H1 (cell line): ENCODE data around the gene WWC1. TPM values are rescaled to one million over a fixed set of nuclear protein-coding genes. Genes with fewer than 3 reads are reported as not detected.

Experiments used
- CTCF ChIA-PET: fragments of 300-600 bp; sonication (Branson Sonifier 250); formaldehyde crosslinking; loops from one replicate; lab custom pipeline; 2021; ENCODE audit not compliant: partially characterized antibody; lab: Charles Lee
- POLR2A ChIA-PET: fragments of 300-600 bp; sonication (Branson Sonifier 250); formaldehyde crosslinking; loops from one replicate; lab custom pipeline; 2021; ENCODE audit warnings: inconsistent platforms; ENCODE audit not compliant: partially characterized antibody; lab: Charles Lee
- DNase-seq, 2 experiments: peaks; one replicate each; pipeline versions ENCODE4 v3.0.0 to v3.0.0-alpha.2; 2010 to 2022; ENCODE audit warnings: low spot score in 2 of 2, low read depth in 1 of 2, mixed read lengths in 1 of 2
- FAIRE-seq: peaks from 2 replicates; lab custom pipeline; 2011; peaks lifted over from hg19 to GRCh38; lab: Jason Lieb, UNC
- H2AFZ ChIP-seq: 2 replicates; pipeline ENCODE4 v1.8.1; 2012; ENCODE audit warnings: low read length, inconsistent platforms
- H2AK5ac ChIP-seq: 2 replicates; pipeline ENCODE4 v1.6.1; 2013; ENCODE audit warnings: low read depth, low read length
- H2BK120ac ChIP-seq: replicated peaks from 2 replicates; pipeline ENCODE3; 2013; ENCODE audit warnings: low read depth, low read length, inconsistent platforms
- H2BK12ac ChIP-seq: 2 replicates; pipeline ENCODE4 v1.6.1; 2013; ENCODE audit warnings: low read depth, low read length
- H2BK15ac ChIP-seq: 2 replicates; pipeline ENCODE4 v1.6.1; 2013; ENCODE audit warnings: low read length
- H2BK20ac ChIP-seq: 2 replicates; pipeline ENCODE4 v1.6.1; 2013; ENCODE audit warnings: low read length
- H2BK5ac ChIP-seq: 2 replicates; pipeline ENCODE4 v1.6.1; 2013; ENCODE audit warnings: low read depth, low read length
- H3K14ac ChIP-seq: 2 replicates; pipeline ENCODE4 v1.6.1; 2013; ENCODE audit warnings: inconsistent platforms; ENCODE audit not compliant: insufficient read length
- H3K18ac ChIP-seq: 2 replicates; pipeline ENCODE4 v1.6.1; 2013; ENCODE audit warnings: low read length; ENCODE audit errors: extremely low read depth
- H3K23ac ChIP-seq: 2 replicates; pipeline ENCODE4 v1.6.1; 2013; ENCODE audit warnings: inconsistent platforms; ENCODE audit not compliant: insufficient read length
- H3K23me2 ChIP-seq: 2 replicates; pipeline ENCODE4 v1.6.1; 2013; ENCODE audit warnings: low read depth, low read length
- H3K27ac ChIP-seq: 2 replicates; pipeline ENCODE4 v1.6.1; 2011; ENCODE audit warnings: low read depth, low read length, inconsistent platforms
- H3K27me3 ChIP-seq, 4 experiments: replicated peaks in 1 of 4; 1 replicate in 1 of 4; 2 replicates in 3 of 4; pipeline versions ENCODE4 v1.6.1 to v1.8.1; 2011 to 2013; ENCODE audit warnings: low read length in 3 of 4, mild to moderate bottlenecking in 3 of 4, inconsistent platforms in 2 of 4, mixed read lengths in 2 of 4, moderate library complexity in 1 of 4; ENCODE audit not compliant: control insufficient read depth in 3 of 4, insufficient read depth in 3 of 4; ENCODE audit errors: extremely low read depth in 1 of 4
- H3K36me3 ChIP-seq, 4 experiments: 2 replicates each; pipeline versions ENCODE4 v1.6.1 to v1.8.1; 2011 to 2013; ENCODE audit warnings: mild to moderate bottlenecking in 4 of 4, low read length in 3 of 4, moderate library complexity in 2 of 4, control low read depth in 1 of 4, inconsistent platforms in 1 of 4; ENCODE audit not compliant: insufficient read depth in 4 of 4, control insufficient read depth in 2 of 4
- H3K4ac ChIP-seq: replicated peaks from 2 replicates; pipeline ENCODE3; 2013; ENCODE audit warnings: low read length, low read depth, mixed read lengths, inconsistent platforms; ENCODE audit not compliant: insufficient read length
- H3K4me1 ChIP-seq, 4 experiments: replicated peaks in 1 of 4; 1 replicate in 1 of 4; 2 replicates in 3 of 4; pipeline versions ENCODE4 v1.6.1 to v1.8.1; 2011 to 2013; ENCODE audit warnings: low read length in 3 of 4, inconsistent platforms in 2 of 4, mixed read lengths in 1 of 4; ENCODE audit not compliant: insufficient read depth in 4 of 4, control insufficient read depth in 3 of 4
- H3K4me2 ChIP-seq, 2 experiments: 2 replicates each; pipeline versions ENCODE4 v1.6.1 to v1.8.1; 2011 to 2013; ENCODE audit warnings: low read depth in 2 of 2, low read length in 2 of 2, control low read depth in 1 of 2, inconsistent platforms in 1 of 2, mild to moderate bottlenecking in 1 of 2; ENCODE audit not compliant: insufficient read depth in 1 of 2
- H3K4me3 ChIP-seq, 4 experiments: fragments of 200-600, 300-600 bp in 1 of 4; sonication (generic), shearing (Covaris generic), sonication (Bioruptor Twin) in 1 of 4; 2 replicates each; pipeline versions ENCODE4 v1.5.1 to v1.8.1; 2011 to 2016; ENCODE audit warnings: low read length in 4 of 4, low read depth in 3 of 4, control low read depth in 2 of 4, inconsistent platforms in 2 of 4, mild to moderate bottlenecking in 2 of 4, mixed read lengths in 1 of 4, moderate library complexity in 1 of 4; ENCODE audit not compliant: insufficient read depth in 2 of 4; ENCODE audit errors: extremely low read depth in 1 of 4
- H3K56ac ChIP-seq: replicated peaks from 2 replicates; pipeline ENCODE3; 2013; ENCODE audit warnings: low read depth, mild to moderate bottlenecking, mixed read lengths, low read length, inconsistent platforms; ENCODE audit not compliant: insufficient read length
- H3K79me1 ChIP-seq: 2 replicates; pipeline ENCODE4 v1.6.1; 2013; ENCODE audit warnings: low read depth, low read length, control low read depth
- H3K79me2 ChIP-seq, 2 experiments: 2 replicates each; pipeline versions ENCODE4 v1.6.1 to v1.8.1; 2012 to 2013; ENCODE audit warnings: low read length in 2 of 2, mild to moderate bottlenecking in 2 of 2, inconsistent platforms in 1 of 2; ENCODE audit not compliant: insufficient read depth in 2 of 2, control insufficient read depth in 1 of 2
- H3K9ac ChIP-seq, 4 experiments: replicated peaks in 1 of 4; 1 replicate in 1 of 4; 2 replicates in 3 of 4; pipeline versions ENCODE4 v1.6.1 to v1.8.1; 2011 to 2013; ENCODE audit warnings: low read depth in 3 of 4, low read length in 3 of 4, control low read depth in 2 of 4, mild to moderate bottlenecking in 2 of 4, moderate library complexity in 2 of 4, inconsistent platforms in 1 of 4; ENCODE audit errors: extremely low read depth in 1 of 4
- H3K9me3 ChIP-seq, 2 experiments: 2 replicates each; pipeline versions ENCODE4 v1.6.1 to v1.8.1; 2012 to 2013; ENCODE audit warnings: mild to moderate bottlenecking in 2 of 2, moderate library complexity in 2 of 2, control low read depth in 1 of 2, inconsistent platforms in 1 of 2, low read depth in 1 of 2, low read length in 1 of 2, mixed read lengths in 1 of 2; ENCODE audit not compliant: insufficient read depth in 2 of 2
- H4K20me1 ChIP-seq, 2 experiments: replicated peaks in 1 of 2; 2 replicates each; pipeline versions ENCODE3 to v1.8.1; 2011 to 2013; ENCODE audit warnings: inconsistent platforms in 2 of 2, low read length in 2 of 2, mild to moderate bottlenecking in 1 of 2; ENCODE audit not compliant: insufficient read depth in 2 of 2, control insufficient read depth in 1 of 2
- H4K5ac ChIP-seq: 2 replicates; pipeline ENCODE4 v1.6.1; 2013; ENCODE audit warnings: low read length, low read depth, mixed read lengths, inconsistent platforms; ENCODE audit not compliant: insufficient read length
- H4K8ac ChIP-seq: 2 replicates; pipeline ENCODE4 v1.8.0; 2013; ENCODE audit warnings: mild to moderate bottlenecking, moderate library complexity, low read length, inconsistent platforms; ENCODE audit not compliant: insufficient read depth; ENCODE audit errors: extremely low read depth
- H4K91ac ChIP-seq: replicated peaks from 2 replicates; pipeline ENCODE3; 2013; ENCODE audit warnings: low read length, mixed read lengths, inconsistent platforms; ENCODE audit not compliant: insufficient read length
- CHD1 ChIP-seq: IDR thresholded peaks from 2 replicates; pipeline ENCODE4 v1.6.1; 2012; ENCODE audit warnings: low read depth, low read length, improper control_type of control experiment
- CTBP2 ChIP-seq: IDR thresholded peaks from 2 replicates; pipeline ENCODE4 v1.7.0; 2011; ENCODE audit warnings: borderline replicate concordance, mild to moderate bottlenecking, moderate library complexity, mixed read lengths, low read length; ENCODE audit not compliant: insufficient read depth, insufficient read length
- JUND ChIP-seq: IDR thresholded peaks from 2 replicates; pipeline ENCODE4 v1.6.1; 2011; ENCODE audit warnings: mild to moderate bottlenecking, improper control_type of control experiment, low read length
- KDM5A ChIP-seq: fragments of 200-600 bp; IDR thresholded peaks from 2 replicates; pipeline ENCODE4 v1.7.1; 2012; ENCODE audit warnings: mild to moderate bottlenecking, low read length, inconsistent platforms, mixed read lengths
- RBBP5 ChIP-seq: IDR thresholded peaks from 2 replicates; pipeline ENCODE4 v1.7.1; 2012; ENCODE audit warnings: low read depth, mild to moderate bottlenecking, inconsistent platforms, low read length, moderate library complexity, borderline replicate concordance
- RNF2 ChIP-seq: fragments of 200-900, 300-1000 bp; sonication (generic); IDR thresholded peaks from 2 replicates; pipeline ENCODE4 v1.7.1; 2016; ENCODE audit warnings: borderline replicate concordance, low read depth, mild to moderate bottlenecking, antibody characterized with exemption, low read length; ENCODE audit not compliant: poor library complexity, severe bottlenecking; ENCODE audit errors: missing control alignments
- RXRA ChIP-seq: IDR thresholded peaks from 2 replicates; pipeline ENCODE4 v1.6.1; 2011; ENCODE audit warnings: low read depth, mild to moderate bottlenecking, low read length, moderate library complexity; ENCODE audit not compliant: insufficient read depth
- SIN3A ChIP-seq, 2 experiments: IDR thresholded peaks in 1 of 2; conservative IDR thresholded peaks in 1 of 2; 2 replicates each; pipeline ENCODE4 v1.6.1; 2011 to 2012; ENCODE audit warnings: low read length in 2 of 2, improper control_type of control experiment in 1 of 2, low read depth in 1 of 2, mild to moderate bottlenecking in 1 of 2
- SRF ChIP-seq: IDR thresholded peaks from 2 replicates; pipeline ENCODE4 v1.6.1; 2011; ENCODE audit warnings: mild to moderate bottlenecking, low read depth, low read length, moderate library complexity
- WGBS, 2 experiments: shearing (Covaris generic) in 1 of 2; methylation state at CpG; one replicate each; pipeline versions ENCODE4 v1.1.6 to v1.1.7; 2013 to 2015; ENCODE audit warnings: low lambda C conversion rate in 2 of 2, mixed read lengths in 2 of 2, inconsistent platforms in 1 of 2, low coverage in 1 of 2, missing lambda C conversion rate in 1 of 2; ENCODE audit not compliant: insufficient replicate concordance in 2 of 2, insufficient coverage in 1 of 2, insufficient read length in 1 of 2; ENCODE audit errors: extremely low coverage in 1 of 2, missing lambda C conversion rate in 1 of 2; 5-methylcytosine and 5-hydroxymethylcytosine counted together
- polyA plus RNA-seq, 7 experiments: library from polyadenylated mRNA; depleted of rRNA in 3 of 7; stranded (reverse) in 5 of 7; unstranded in 2 of 7; fragments of >200 nt in 5 of 7; fragments of 200-250 nt in 2 of 7; gene quantifications; 1 replicate in 5 of 7; 2 replicates in 1 of 7; 4 replicates in 1 of 7; pipeline versions ENCODE4 v1.2.1 to v1.2.3, GENCODE V29; 2011 to 2013; ENCODE audit warnings: missing spikeins in 2 of 7, mixed read lengths in 2 of 7
- total RNA-seq: library from RNA; stranded (reverse); fragmentation: NEBNext Ultra II Directional; extraction: Animal tissue kit (Norgen Biotek cat#: 25700); gene quantifications from 2 replicates; pipeline ENCODE4 v1.2.1, GENCODE V29; 2021
- TF ChIP-seq, protein P1 (sequence below): IDR thresholded peaks from 2 replicates; pipeline ENCODE4 v1.6.1; 2011; ENCODE audit warnings: low read depth, mild to moderate bottlenecking, low read length; ENCODE audit not compliant: insufficient read depth

WWC1 gene
- total and polyA plus RNA-seq, 2 of the 8 experiments (the other 6 are each of a cell fraction or from before 2014, with no cell fraction given): 16.4 to 41.1 TPM

DNA sequence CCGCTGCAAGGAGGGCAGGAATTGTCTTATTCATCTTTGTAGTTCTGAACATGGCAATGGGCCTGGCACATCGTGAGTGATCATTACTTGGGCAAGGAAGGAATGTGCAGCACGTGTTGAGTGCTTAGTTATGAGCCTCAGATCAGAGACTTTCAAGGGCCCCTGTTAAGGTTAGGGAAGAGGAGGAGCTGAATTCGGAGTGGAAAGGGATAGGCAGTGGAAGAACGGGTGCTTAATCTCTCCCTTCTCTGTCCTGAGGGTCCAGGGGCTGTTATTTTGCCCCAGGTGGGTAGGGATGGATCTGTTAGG is 135.4 kb downstream of the WWC1 start:
- Histone ChIP-seq H3K56ac (no peak overlapping the region), H3K14ac (no peak overlapping the region), H3K18ac (no peak overlapping the region), H3K79me2 (no peaks in the 10 kb centered on the region), H4K20me1 (peaks cover 1 to 2% of the 10 kb centered on the region in 2 experiments), H4K91ac (no peak overlapping the region), H2BK20ac (no peak overlapping the region), H3K4me2 (no peak overlapping the region), H4K8ac (no peak overlapping the region), H3K23ac (no peak overlapping the region), H3K4me1 (no peaks in the 10 kb centered on the region), H3K4ac (no peak overlapping the region), H3K9me3 (no peaks in the 10 kb centered on the region), H2BK12ac (no peak overlapping the region), H3K36me3 (peaks cover 4 to 33% (median 21%) of the 10 kb centered on the region in 4 experiments), H2BK120ac (no peak overlapping the region), H3K79me1 (no peaks in the 10 kb centered on the region), H3K27ac (no peak overlapping the region), H2BK15ac (no peak overlapping the region), H4K5ac (no peak overlapping the region), H2AFZ (no peak overlapping the region), H3K23me2 (no peaks in the 10 kb centered on the region), H2BK5ac (no peak overlapping the region; the same call in 1 of the 2 replicates), H2AK5ac (no peak overlapping the region), H3K27me3 (no peaks in the 10 kb centered on the region), H3K4me3 (no peak overlapping the region), H3K9ac (no peak overlapping the region)
- WGBS, 2 experiments: 89% methylated on average over 5 of the region's 5 CpGs; no CpG with 5 or more reads in 1 of the 2 experiments
- DNase-seq (no peak), FAIRE-seq (no peak)
- CTCF ChIA-PET: interaction anchor here (1.0 to 10.0 kb wide), 5 partner anchors 18 to 157 kb away, joined by 3 to 66 read pairs (median 4); no protein-coding TSS in a partner anchor
- POLR2A ChIA-PET: no interaction called here
- TF ChIP-seq SIN3A (conservative IDR thresholded peaks at IDR 0.05 in 1 of 2, IDR thresholded peaks at IDR 0.05 in 1 of 2; ENCODE audit: low read depth in 1 of 2, low read length in 2 of 2) (no peak), RXRA (no peak), SRF (no peak), RNF2 (no peak), CHD1 (no peak), KDM5A (no peak), CTBP2 (no peak), JUND (no peak), RBBP5 (no peak)
- TF ChIP-seq, protein P1, sequence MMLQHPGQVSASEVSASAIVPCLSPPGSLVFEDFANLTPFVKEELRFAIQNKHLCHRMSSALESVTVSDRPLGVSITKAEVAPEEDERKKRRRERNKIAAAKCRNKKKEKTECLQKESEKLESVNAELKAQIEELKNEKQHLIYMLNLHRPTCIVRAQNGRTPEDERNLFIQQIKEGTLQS: no peak
